Tibial artery (tissue), 4 donors: ENCODE results near the gene OPCML.

Experiments
- DNase-seq, 2 donors: peaks; one replicate each; pipeline ENCODE4 v3.0.0-alpha.2; 2019
- H3K27ac ChIP-seq, 2 donors: fragments of 200-600 bp; sonication (generic) in 1 of 2; 1 replicate in 1 of 2; 2 replicates in 1 of 2; pipeline ENCODE4 v1.5.1; 2018 to 2019; ENCODE audit warnings: mild to moderate bottlenecking in 1 of 2
- H3K27me3 ChIP-seq, 2 donors: fragments of 200-600 bp; sonication (generic) in 1 of 2; one replicate each; pipeline versions ENCODE4 v1.5.1 to v1.6.0; 2016 to 2019
- H3K36me3 ChIP-seq, 3 donors: fragments of 200-600 bp; sonication (generic) in 2 of 3; one replicate each; pipeline ENCODE4 v1.5.1; 2016 to 2019; ENCODE audit warnings: mild to moderate bottlenecking in 2 of 3
- H3K4me1 ChIP-seq, 4 donors: fragments of 200-600 bp; sonication (generic) in 2 of 4; 1 replicate in 3 of 4; 2 replicates in 1 of 4; pipeline ENCODE4 v1.5.1; 2016 to 2019
- H3K4me3 ChIP-seq, 2 donors: fragments of 200-600 bp; sonication (generic) in 1 of 2; 1 replicate in 1 of 2; 2 replicates in 1 of 2; pipeline ENCODE4 v1.5.1; 2018 to 2019; ENCODE audit warnings: mild to moderate bottlenecking in 2 of 2
- H3K9me3 ChIP-seq, 3 donors: fragments of 200-600 bp; sonication (generic) in 1 of 3; one replicate each; pipeline ENCODE4 v1.5.1; 2016 to 2019
- intact Hi-C: fragments of 100-400 bp; cut with DNase I; formaldehyde crosslinking; loops from one replicate; pipeline ENCODE4 v1.15.0; 2023; ENCODE audit warnings: low total_unique reads
- TF ChIP-seq, protein P1 (sequence below), 2 experiments: fragments of 200-600 bp in 1 of 2; fragments of 450-650 bp in 1 of 2; IDR thresholded peaks; one replicate each; pipeline ENCODE4 v1.5.1; 2017 to 2019; ENCODE audit warnings: antibody characterized with exemption in 2 of 2, mild to moderate bottlenecking in 1 of 2, moderate library complexity in 1 of 2

OPCML gene

DNA sequence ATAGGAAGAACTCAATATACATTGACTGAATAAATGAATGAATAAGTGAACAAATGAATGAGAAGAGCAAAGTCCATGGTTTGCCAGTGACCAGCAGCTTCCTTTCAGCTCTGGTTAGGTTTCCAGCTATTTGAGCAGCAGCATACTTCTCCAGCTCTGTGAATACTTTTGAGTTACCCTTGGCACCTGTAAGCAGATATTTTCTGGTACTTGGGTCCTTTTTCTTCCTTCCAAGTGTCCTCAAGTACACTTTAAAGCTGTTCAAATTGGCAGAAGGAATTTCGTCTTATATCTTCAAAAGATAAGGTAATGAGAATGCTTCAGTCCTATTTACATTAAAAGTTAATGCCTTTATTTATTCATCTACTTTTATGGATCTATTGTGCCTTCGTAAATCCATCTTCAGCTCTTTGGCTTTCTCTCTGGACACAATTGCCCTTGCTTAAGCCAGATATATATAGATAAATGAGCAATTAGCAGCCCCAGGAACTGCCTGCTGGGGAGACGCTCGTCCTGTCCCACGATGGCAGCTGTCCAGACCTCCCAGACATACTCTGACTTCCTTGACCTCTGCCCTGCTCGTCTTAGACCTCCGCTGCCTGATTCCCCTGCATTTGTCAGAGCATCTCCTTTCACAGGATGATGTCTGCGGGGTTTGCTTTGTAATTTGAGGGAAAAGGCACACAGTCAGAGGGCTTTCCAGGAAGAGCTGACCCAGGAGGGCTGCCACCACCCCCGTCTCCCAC lies 926.3 kb downstream of the OPCML start:
- intact Hi-C loops, result no loop called here
- no peak for DNase-seq
- H3K4me1 ChIP-seq, result no peaks in the 10 kb centered on the region
- TF ChIP-seq, protein P1, sequence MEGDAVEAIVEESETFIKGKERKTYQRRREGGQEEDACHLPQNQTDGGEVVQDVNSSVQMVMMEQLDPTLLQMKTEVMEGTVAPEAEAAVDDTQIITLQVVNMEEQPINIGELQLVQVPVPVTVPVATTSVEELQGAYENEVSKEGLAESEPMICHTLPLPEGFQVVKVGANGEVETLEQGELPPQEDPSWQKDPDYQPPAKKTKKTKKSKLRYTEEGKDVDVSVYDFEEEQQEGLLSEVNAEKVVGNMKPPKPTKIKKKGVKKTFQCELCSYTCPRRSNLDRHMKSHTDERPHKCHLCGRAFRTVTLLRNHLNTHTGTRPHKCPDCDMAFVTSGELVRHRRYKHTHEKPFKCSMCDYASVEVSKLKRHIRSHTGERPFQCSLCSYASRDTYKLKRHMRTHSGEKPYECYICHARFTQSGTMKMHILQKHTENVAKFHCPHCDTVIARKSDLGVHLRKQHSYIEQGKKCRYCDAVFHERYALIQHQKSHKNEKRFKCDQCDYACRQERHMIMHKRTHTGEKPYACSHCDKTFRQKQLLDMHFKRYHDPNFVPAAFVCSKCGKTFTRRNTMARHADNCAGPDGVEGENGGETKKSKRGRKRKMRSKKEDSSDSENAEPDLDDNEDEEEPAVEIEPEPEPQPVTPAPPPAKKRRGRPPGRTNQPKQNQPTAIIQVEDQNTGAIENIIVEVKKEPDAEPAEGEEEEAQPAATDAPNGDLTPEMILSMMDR (IDR thresholded peaks at IDR 0.05), result no peak
- no peaks in the 10 kb centered on the region for H3K27me3 ChIP-seq
- no peaks in the 10 kb centered on the region for H3K36me3 ChIP-seq
- no peaks in the 10 kb centered on the region for H3K9me3 ChIP-seq
- H3K4me3 ChIP-seq, result no peak overlapping the region
- no peak overlapping the region for H3K27ac ChIP-seq

DNA sequence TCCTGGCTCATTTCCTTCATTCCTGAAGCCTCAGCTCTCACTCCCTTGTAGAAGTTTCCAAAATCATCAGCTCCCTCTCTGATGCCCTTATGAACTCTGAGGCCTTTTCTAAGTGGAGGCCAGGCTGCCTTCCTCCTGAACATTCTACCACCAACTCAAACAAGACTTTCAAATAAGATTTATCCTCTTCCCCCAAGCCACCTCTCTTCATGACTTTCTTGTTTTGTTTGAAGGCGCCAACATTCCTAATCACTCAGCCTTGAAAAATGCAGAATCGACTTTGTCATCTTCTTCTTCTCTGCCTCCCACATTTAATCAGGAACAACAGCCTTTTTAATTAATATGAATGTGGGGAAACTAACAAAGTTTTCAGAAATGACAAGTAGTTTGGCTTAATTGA lies 927.9 kb downstream of the OPCML start:
- TF ChIP-seq, protein P1 (IDR thresholded peaks at IDR 0.05), result no peak
- H3K27me3 ChIP-seq, result no peaks in the 10 kb centered on the region
- H3K4me1 ChIP-seq, result no peaks in the 10 kb centered on the region
- H3K36me3 ChIP-seq, result no peaks in the 10 kb centered on the region
- H3K9me3 ChIP-seq, result no peaks in the 10 kb centered on the region
- no peak for DNase-seq
- no peak overlapping the region for H3K4me3 ChIP-seq
- no peak overlapping the region for H3K27ac ChIP-seq
- intact Hi-C loops, result no loop called here

DNA sequence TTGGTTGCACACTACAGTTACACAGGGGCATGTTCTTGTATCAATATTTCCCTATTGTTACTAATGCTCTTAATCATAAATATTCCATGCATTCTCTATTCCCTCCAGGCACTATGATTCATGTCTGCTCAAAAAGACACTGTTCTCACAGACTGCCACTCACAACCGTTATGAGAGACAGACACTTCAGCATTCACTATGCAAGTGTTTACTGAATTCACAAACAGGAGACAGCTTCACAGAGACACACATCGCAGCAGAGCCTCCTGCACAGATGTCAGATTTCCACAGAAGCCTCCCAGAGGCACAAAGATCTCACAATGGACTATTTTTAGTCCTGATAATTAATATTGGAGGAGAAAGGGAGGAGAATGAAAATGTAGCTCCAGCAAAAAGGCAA lies 930.4 kb downstream of the OPCML start:
- TF ChIP-seq, protein P1 (IDR thresholded peaks at IDR 0.05), result no peak
- Histone ChIP-seq H3K27me3 (no peaks in the 10 kb centered on the region), H3K4me1 (no peaks in the 10 kb centered on the region), H3K27ac (no peak overlapping the region), H3K4me3 (no peak overlapping the region), H3K36me3 (no peaks in the 10 kb centered on the region), H3K9me3 (no peaks in the 10 kb centered on the region)
- intact Hi-C loops, result no loop called here
- no peak for DNase-seq

DNA sequence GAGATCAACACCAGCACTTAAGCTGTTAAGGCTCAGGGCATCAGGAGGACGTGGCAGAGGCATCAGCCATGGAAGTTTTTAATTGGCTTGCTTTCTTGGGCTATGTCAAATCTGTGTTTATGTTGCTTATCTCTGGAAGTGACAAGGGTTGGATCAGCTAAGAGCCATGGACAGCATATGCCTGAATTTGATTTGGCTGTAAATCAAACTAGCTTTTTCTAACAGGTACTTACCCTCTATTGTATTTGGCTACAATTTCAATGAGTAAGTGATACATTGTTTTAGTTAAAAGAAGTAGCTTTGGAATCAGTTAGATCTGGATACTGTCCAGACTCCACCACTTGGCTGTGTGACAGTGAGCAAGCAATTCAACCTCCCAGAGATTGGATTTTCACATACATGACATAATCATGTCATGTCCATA lies 936.6 kb downstream of the OPCML start:
- Histone ChIP-seq H3K27me3 (no peaks in the 10 kb centered on the region), H3K4me1 (no peaks in the 10 kb centered on the region), H3K27ac (no peak overlapping the region), H3K9me3 (no peaks in the 10 kb centered on the region), H3K36me3 (no peaks in the 10 kb centered on the region), H3K4me3 (no peak overlapping the region)
- TF ChIP-seq, protein P1 (IDR thresholded peaks at IDR 0.05), result no peak
- intact Hi-C loops, result no loop called here
- no peak for DNase-seq

DNA sequence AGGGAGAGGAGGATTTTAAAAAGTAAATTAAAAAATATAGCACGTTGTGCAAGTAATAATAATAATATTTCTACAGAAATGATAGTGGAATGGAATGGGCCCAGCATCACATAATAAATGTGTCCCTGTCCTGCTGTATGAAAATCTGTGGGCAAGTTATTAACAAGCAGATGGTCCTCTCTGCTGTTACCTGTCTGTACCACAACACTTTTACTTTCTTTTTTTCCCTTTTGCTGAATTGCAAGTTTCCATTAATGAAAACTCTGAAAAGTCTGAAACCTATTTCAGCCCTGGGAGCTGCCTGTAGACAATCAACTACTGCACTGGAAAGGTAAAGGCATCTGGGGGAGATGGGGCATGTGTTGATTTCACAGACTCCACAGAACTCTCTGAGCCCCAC lies 937.1 kb downstream of the OPCML start:
- no peak for DNase-seq
- Histone ChIP-seq H3K27me3 (no peaks in the 10 kb centered on the region), H3K36me3 (no peaks in the 10 kb centered on the region), H3K4me3 (no peak overlapping the region), H3K4me1 (no peaks in the 10 kb centered on the region), H3K27ac (no peak overlapping the region), H3K9me3 (no peaks in the 10 kb centered on the region)
- TF ChIP-seq, protein P1 (IDR thresholded peaks at IDR 0.05), result no peak
- intact Hi-C loops, result no loop called here
